Suprapubic skin (tissue), 4 donors: ENCODE data around the gene DBN1. TPM values are rescaled to one million over a fixed set of nuclear protein-coding genes. Genes with fewer than 3 reads are reported as not detected.
"Not testable (repeated sequence)": the region's sequence is repeated elsewhere in the genome, so short reads cannot be mapped to it uniquely, and the experiment has no call there.

Experiments used
- DNase-seq, 2 donors: peaks; one replicate each; pipeline ENCODE4 v3.0.0-alpha.2; 2019; ENCODE audit warnings: low spot score in 2 of 2
- H3K27ac ChIP-seq: fragments of 200-600 bp; sonication (generic); one replicate; pipeline ENCODE4 v1.5.1; 2019
- H3K27me3 ChIP-seq: fragments of 200-600 bp; sonication (generic); one replicate; pipeline ENCODE4 v1.5.1; 2019
- H3K36me3 ChIP-seq: fragments of 200-600 bp; sonication (generic); one replicate; pipeline ENCODE4 v1.5.1; 2019
- H3K4me1 ChIP-seq: fragments of 200-600 bp; sonication (generic); one replicate; pipeline ENCODE4 v1.5.1; 2019
- H3K4me3 ChIP-seq: fragments of 200-600 bp; sonication (generic); one replicate; pipeline ENCODE4 v1.5.1; 2019; ENCODE audit warnings: mild to moderate bottlenecking
- H3K9me3 ChIP-seq: fragments of 200-600 bp; sonication (generic); one replicate; pipeline ENCODE4 v1.5.1; 2019
- CTCF ChIP-seq, 2 donors: fragments of 200-600 bp in 1 of 2; fragments of 450-650 bp in 1 of 2; sonication (generic) in 1 of 2; IDR thresholded peaks; one replicate each; pipeline ENCODE4 v1.5.1; 2016 to 2019; ENCODE audit warnings: antibody characterized with exemption in 2 of 2, mild to moderate bottlenecking in 1 of 2, moderate library complexity in 1 of 2
- EP300 ChIP-seq: sonication (generic); formaldehyde crosslinking; IDR thresholded peaks from one replicate; pipeline ENCODE4 v1.6.1; 2017; ENCODE audit warnings: antibody characterized with exemption
- POLR2A ChIP-seq, 2 donors: fragments of 450-650 bp; IDR thresholded peaks; one replicate each; pipeline ENCODE4 v1.6.1; 2017; ENCODE audit warnings: antibody characterized with exemption in 2 of 2, mild to moderate bottlenecking in 2 of 2, moderate library complexity in 2 of 2
- POLR2AphosphoS5 ChIP-seq, 3 donors: sonication (generic); formaldehyde crosslinking; IDR thresholded peaks; one replicate each; pipeline ENCODE4 v1.6.1; 2017; ENCODE audit warnings: antibody characterized with exemption in 3 of 3
- WGBS: methylation state at CpG from one replicate; pipeline ENCODE4 v1.1.5; 2018; 5-methylcytosine and 5-hydroxymethylcytosine counted together
- total RNA-seq, 4 donors: library from RNA; depleted of rRNA; stranded (reverse); fragments of >200 nt; gene quantifications; one replicate each; pipeline ENCODE4 v1.1.0, GENCODE V29; 2016

DBN1 gene
- total RNA-seq, 4 donors from 2014 or later = 13.1 to 43.4 (median 25.3) TPM

GRCh38 chr5:177421062-177421798 lies 52.2 kb downstream of the DBN1 start:
- peaks cover 7% of the 10 kb centered on the region for H3K4me1 ChIP-seq
- no peak overlapping the region for H3K4me3 ChIP-seq

DNA sequence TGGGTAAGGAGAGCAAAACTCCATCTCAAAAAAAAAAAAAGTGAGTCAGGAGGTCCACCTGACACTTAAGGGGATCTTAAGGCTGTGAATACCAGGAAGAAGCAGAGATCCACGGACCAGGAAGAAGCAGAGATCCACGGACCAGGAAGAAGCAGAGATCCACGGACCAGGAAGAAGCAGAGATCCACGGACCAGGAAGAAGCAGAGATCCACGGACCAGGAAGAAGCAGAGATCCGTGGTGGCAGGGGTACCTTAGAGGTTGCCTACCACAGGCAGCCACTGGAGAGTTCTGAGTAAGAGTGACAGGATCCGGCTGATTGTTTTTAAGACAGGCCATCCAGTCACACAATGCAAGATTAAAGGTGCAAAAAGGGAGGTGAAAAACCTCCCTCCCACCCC lies 53.0 kb downstream of the DBN1 start:
- not testable (repeated sequence) for H3K27me3 ChIP-seq

More at GRCh38 chr5:177421062-177421798, 52.2 kb downstream of the DBN1 start:
- Histone ChIP-seq H3K27ac (no peak overlapping the region), H3K9me3 (no peaks in the 10 kb centered on the region), H3K27me3 (no peaks in the 10 kb centered on the region), H3K36me3 (no peaks in the 10 kb centered on the region)
- 83% methylated on average over 6 of the region's 6 CpGs for WGBS
- no peak for TF ChIP-seq CTCF (IDR thresholded peaks at IDR 0.05)
- no peak for TF ChIP-seq POLR2AphosphoS5 (IDR thresholded peaks at IDR 0.05)
- no peak for TF ChIP-seq EP300
- no peak for TF ChIP-seq POLR2A (IDR thresholded peaks at IDR 0.05)
- no peak for DNase-seq

GRCh38 chr5:177419046-177419445 lies 54.4 kb downstream of the DBN1 start:
- H3K27ac ChIP-seq = no peak overlapping the region
- H3K27me3 ChIP-seq = no peaks in the 10 kb centered on the region
- no peaks in the 10 kb centered on the region for H3K4me1 ChIP-seq
- no peak overlapping the region for H3K4me3 ChIP-seq
- no peaks in the 10 kb centered on the region for H3K36me3 ChIP-seq
- H3K9me3 ChIP-seq = no peaks in the 10 kb centered on the region
- TF ChIP-seq POLR2A (IDR thresholded peaks at IDR 0.05) (no peak), POLR2AphosphoS5 (IDR thresholded peaks at IDR 0.05) (no peak), CTCF (IDR thresholded peaks at IDR 0.05) (no peak), EP300 (no peak)
- WGBS = 85% methylated on average over 3 of the region's 3 CpGs
- no peak for DNase-seq

More for the DNA sequence above, 53.0 kb downstream of the DBN1 start:
- H3K4me3 ChIP-seq, H3K27ac ChIP-seq, H3K36me3 ChIP-seq, H3K4me1 ChIP-seq, H3K9me3 ChIP-seq, DNase-seq: not testable (repeated sequence)
- 80% methylated on average over 7 of the region's 7 CpGs for WGBS

DNA sequence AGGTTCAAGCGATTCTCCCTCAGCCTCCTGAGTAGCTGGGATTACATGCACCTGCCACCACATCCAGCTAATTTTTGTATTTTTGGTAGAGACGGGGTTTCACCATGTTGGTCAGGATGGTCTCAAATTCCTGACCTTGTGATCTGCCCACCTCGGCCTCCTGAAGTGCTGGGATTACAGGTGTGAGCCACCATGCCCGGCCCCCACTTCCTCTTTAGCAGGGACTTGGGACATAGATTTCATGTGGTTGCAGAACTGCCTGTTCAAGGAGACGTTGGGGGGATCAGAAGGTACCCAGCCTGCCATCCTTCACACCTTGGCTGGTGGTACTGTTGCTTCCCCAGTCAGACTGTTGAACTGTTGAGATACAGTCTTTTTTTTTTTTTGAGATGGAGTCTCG lies 56.4 kb downstream of the DBN1 start:
- H3K9me3 ChIP-seq = not testable (repeated sequence)

GRCh38 chr5:177414481-177414880 lies 59.0 kb downstream of the DBN1 start:
- Histone ChIP-seq H3K4me3 (no peak overlapping the region), H3K36me3 (no peaks in the 10 kb centered on the region), H3K9me3 (no peaks in the 10 kb centered on the region), H3K27me3 (no peaks in the 10 kb centered on the region), H3K27ac (no peak overlapping the region), H3K4me1 (no peaks in the 10 kb centered on the region)
- WGBS = 85% methylated on average over 3 of the region's 3 CpGs
- no peak for TF ChIP-seq POLR2A (IDR thresholded peaks at IDR 0.05)
- no peak for TF ChIP-seq EP300
- no peak for TF ChIP-seq CTCF (IDR thresholded peaks at IDR 0.05)
- no peak for TF ChIP-seq POLR2AphosphoS5 (IDR thresholded peaks at IDR 0.05)
- no peak for DNase-seq

More for the DNA sequence above, 56.4 kb downstream of the DBN1 start:
- DNase-seq, H3K27me3 ChIP-seq, H3K4me1 ChIP-seq, H3K36me3 ChIP-seq, H3K27ac ChIP-seq, H3K4me3 ChIP-seq: not testable (repeated sequence)
- WGBS = 96% methylated on average over 6 of the region's 6 CpGs

- no peaks in the 10 kb centered on the region for H3K9me3 ChIP-seq
- no peaks in the 10 kb centered on the region for H3K36me3 ChIP-seq
- no peak overlapping the region for H3K4me3 ChIP-seq
- H3K27me3 ChIP-seq = no peaks in the 10 kb centered on the region
- TF ChIP-seq POLR2A (IDR thresholded peaks at IDR 0.05) (no peak), CTCF (IDR thresholded peaks at IDR 0.05) (no peak), POLR2AphosphoS5 (IDR thresholded peaks at IDR 0.05) (no peak), EP300 (no peak)
- no peak for DNase-seq
- no peak overlapping the region for H3K27ac ChIP-seq
- 67% methylated on average over 8 of the region's 8 CpGs for WGBS
- H3K4me1 ChIP-seq = no peaks in the 10 kb centered on the region
Observed at GRCh38 chr5:177412603-177413233, 60.7 kb downstream of the DBN1 start.
